ENCODE data around the gene DROSHA.

Gene DROSHA

GRCh38 chr5:31410089-31410488 lies 121.8 kb downstream of the DROSHA start:
- H3K36me3 ChIP-seq (ENCODE audit: insufficient read depth, low read length), result peaks cover 80% of the 10 kb centered on the region
- no peak overlapping the region for H3K4me3 ChIP-seq (ENCODE audit: low read depth in 1 of 2, low read length in 2 of 2)

GRCh38 chr5:31408814-31409213 lies 123.1 kb downstream of the DROSHA start:
- Histone ChIP-seq H3K9me3 (ENCODE audit: insufficient read depth, low read length, severe bottlenecking) (no peaks in the 10 kb centered on the region), H3K9ac (ENCODE audit: low read depth, low read length) (no peak overlapping the region), H4K20me1 (ENCODE audit: insufficient read depth, low read length) (no peaks in the 10 kb centered on the region), H2AFZ (ENCODE audit: low read depth, low read length) (no peak overlapping the region), H3K27ac (ENCODE audit: low read length) (no peak overlapping the region), H3K36me3 (ENCODE audit: insufficient read depth, low read length) (peaks cover 77% of the 10 kb centered on the region), H3K4me3 (ENCODE audit: low read depth in 1 of 2, low read length in 2 of 2) (no peak overlapping the region), H3K4me1 (ENCODE audit: insufficient read depth, low read length) (no peaks in the 10 kb centered on the region), H3K27me3 (ENCODE audit: insufficient read depth, low read length, poor library complexity) (no peaks in the 10 kb centered on the region), H3K79me2 (ENCODE audit: insufficient read depth, low read length) (no peaks in the 10 kb centered on the region), H3K4me2 (ENCODE audit: insufficient read depth, low read length) (no peak overlapping the region)
- ATAC-seq (ENCODE audit: insufficient read depth, low read depth) (no peak), DNase-seq (no peak)
- TF ChIP-seq, protein P1, sequence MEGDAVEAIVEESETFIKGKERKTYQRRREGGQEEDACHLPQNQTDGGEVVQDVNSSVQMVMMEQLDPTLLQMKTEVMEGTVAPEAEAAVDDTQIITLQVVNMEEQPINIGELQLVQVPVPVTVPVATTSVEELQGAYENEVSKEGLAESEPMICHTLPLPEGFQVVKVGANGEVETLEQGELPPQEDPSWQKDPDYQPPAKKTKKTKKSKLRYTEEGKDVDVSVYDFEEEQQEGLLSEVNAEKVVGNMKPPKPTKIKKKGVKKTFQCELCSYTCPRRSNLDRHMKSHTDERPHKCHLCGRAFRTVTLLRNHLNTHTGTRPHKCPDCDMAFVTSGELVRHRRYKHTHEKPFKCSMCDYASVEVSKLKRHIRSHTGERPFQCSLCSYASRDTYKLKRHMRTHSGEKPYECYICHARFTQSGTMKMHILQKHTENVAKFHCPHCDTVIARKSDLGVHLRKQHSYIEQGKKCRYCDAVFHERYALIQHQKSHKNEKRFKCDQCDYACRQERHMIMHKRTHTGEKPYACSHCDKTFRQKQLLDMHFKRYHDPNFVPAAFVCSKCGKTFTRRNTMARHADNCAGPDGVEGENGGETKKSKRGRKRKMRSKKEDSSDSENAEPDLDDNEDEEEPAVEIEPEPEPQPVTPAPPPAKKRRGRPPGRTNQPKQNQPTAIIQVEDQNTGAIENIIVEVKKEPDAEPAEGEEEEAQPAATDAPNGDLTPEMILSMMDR (IDR thresholded peaks at IDR 0.05; ENCODE audit: borderline replicate concordance, extremely low read depth, low read length, poor library complexity, severe bottlenecking), result no peak
- no peak for TF ChIP-seq EZH2 (IDR thresholded peaks at IDR 0.05; ENCODE audit: borderline replicate concordance, low read depth, low read length, severe bottlenecking)

More at GRCh38 chr5:31410089-31410488, 121.8 kb downstream of the DROSHA start:
- no peaks in the 10 kb centered on the region for H3K27me3 ChIP-seq (ENCODE audit: insufficient read depth, low read length, poor library complexity)
- H3K9me3 ChIP-seq (ENCODE audit: insufficient read depth, low read length, severe bottlenecking), result no peaks in the 10 kb centered on the region
- H3K27ac ChIP-seq (ENCODE audit: low read length), result no peak overlapping the region
- H2AFZ ChIP-seq (ENCODE audit: low read depth, low read length), result no peak overlapping the region
- ATAC-seq (ENCODE audit: insufficient read depth, low read depth), result no peak
- no peak for DNase-seq
- H3K4me2 ChIP-seq (ENCODE audit: insufficient read depth, low read length), result no peak overlapping the region
- TF ChIP-seq, protein P1 (IDR thresholded peaks at IDR 0.05; ENCODE audit: borderline replicate concordance, extremely low read depth, low read length, poor library complexity, severe bottlenecking), result no peak
- no peak for TF ChIP-seq EZH2 (IDR thresholded peaks at IDR 0.05; ENCODE audit: borderline replicate concordance, low read depth, low read length, severe bottlenecking)
- H3K4me1 ChIP-seq (ENCODE audit: insufficient read depth, low read length), result no peaks in the 10 kb centered on the region
- H4K20me1 ChIP-seq (ENCODE audit: insufficient read depth, low read length), result no peaks in the 10 kb centered on the region
- H3K9ac ChIP-seq (ENCODE audit: low read depth, low read length), result no peak overlapping the region
- no peaks in the 10 kb centered on the region for H3K79me2 ChIP-seq (ENCODE audit: insufficient read depth, low read length)

DNA sequence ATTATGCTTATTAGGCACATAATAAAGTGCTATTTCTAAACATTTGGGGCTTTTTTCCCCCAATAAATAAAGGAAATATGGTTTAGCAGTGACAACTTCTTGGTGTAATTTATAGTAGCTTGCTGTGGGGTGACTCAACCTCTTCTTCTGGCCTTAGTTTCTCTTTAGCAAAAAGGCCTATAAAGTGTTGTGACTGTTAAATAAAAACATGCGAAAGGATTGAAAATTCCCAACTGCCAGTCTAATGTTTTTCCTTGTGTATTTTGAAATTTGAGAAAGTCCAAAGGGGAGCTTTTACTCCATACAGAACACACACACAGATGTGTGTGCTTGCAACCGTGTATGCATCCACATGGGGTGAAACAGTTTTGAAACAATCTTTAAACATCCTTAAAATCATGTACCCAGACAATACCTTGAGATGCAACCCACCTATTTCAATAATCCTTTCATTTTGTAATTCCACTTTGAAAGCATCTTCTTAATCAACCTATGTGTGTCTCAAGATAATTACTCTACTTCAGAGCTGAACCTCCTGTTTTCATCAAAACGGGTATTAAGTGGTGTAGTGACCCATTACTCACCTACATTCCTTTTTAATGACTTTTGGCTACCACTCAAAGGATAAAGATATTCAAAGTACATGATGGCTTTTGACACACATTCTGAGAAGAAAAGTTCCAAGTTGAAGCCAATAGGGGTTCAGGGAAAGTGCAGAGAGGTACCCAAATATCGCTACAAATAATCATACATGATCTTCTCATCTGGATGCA lies 123.8 kb downstream of the DROSHA start:
- Histone ChIP-seq H3K4me1 (ENCODE audit: insufficient read depth, low read length) (no peaks in the 10 kb centered on the region), H3K4me2 (ENCODE audit: insufficient read depth, low read length) (no peak overlapping the region), H3K27ac (ENCODE audit: low read length) (no peak overlapping the region), H2AFZ (ENCODE audit: low read depth, low read length) (no peak overlapping the region), H3K9me3 (ENCODE audit: insufficient read depth, low read length, severe bottlenecking) (no peaks in the 10 kb centered on the region), H3K27me3 (ENCODE audit: insufficient read depth, low read length, poor library complexity) (no peaks in the 10 kb centered on the region), H3K9ac (ENCODE audit: low read depth, low read length) (no peak overlapping the region), H3K4me3 (ENCODE audit: low read depth in 1 of 2, low read length in 2 of 2) (no peak overlapping the region), H3K79me2 (ENCODE audit: insufficient read depth, low read length) (no peaks in the 10 kb centered on the region), H3K36me3 (ENCODE audit: insufficient read depth, low read length) (peaks cover 70% of the 10 kb centered on the region), H4K20me1 (ENCODE audit: insufficient read depth, low read length) (no peaks in the 10 kb centered on the region)
- TF ChIP-seq, protein P1 (IDR thresholded peaks at IDR 0.05; ENCODE audit: borderline replicate concordance, extremely low read depth, low read length, poor library complexity, severe bottlenecking), result no peak
- no peak for TF ChIP-seq EZH2 (IDR thresholded peaks at IDR 0.05; ENCODE audit: borderline replicate concordance, low read depth, low read length, severe bottlenecking)
- DNase-seq, result no peak
- no peak for ATAC-seq (ENCODE audit: insufficient read depth, low read depth)

Measured in DND-41 (cell line).